ENCODE data around the gene THSD7A.
A peak's percentile ranks its signal among the peaks of the same experiment; 100 is the strongest.

The THSD7A gene

GRCh38 chr7:11788568-11788967, 43.4 kb downstream of the THSD7A start:
- TF ChIP-seq, protein P1, sequence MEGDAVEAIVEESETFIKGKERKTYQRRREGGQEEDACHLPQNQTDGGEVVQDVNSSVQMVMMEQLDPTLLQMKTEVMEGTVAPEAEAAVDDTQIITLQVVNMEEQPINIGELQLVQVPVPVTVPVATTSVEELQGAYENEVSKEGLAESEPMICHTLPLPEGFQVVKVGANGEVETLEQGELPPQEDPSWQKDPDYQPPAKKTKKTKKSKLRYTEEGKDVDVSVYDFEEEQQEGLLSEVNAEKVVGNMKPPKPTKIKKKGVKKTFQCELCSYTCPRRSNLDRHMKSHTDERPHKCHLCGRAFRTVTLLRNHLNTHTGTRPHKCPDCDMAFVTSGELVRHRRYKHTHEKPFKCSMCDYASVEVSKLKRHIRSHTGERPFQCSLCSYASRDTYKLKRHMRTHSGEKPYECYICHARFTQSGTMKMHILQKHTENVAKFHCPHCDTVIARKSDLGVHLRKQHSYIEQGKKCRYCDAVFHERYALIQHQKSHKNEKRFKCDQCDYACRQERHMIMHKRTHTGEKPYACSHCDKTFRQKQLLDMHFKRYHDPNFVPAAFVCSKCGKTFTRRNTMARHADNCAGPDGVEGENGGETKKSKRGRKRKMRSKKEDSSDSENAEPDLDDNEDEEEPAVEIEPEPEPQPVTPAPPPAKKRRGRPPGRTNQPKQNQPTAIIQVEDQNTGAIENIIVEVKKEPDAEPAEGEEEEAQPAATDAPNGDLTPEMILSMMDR (IDR thresholded peaks at IDR 0.05; ENCODE audit: insufficient read depth, low read depth, low read length, missing control alignments), result no peak
- no peak for DNase-seq (ENCODE audit: low read depth)

GRCh38 chr7:11787534-11787933, 44.5 kb downstream of the THSD7A start:
- no peak for DNase-seq (ENCODE audit: low read depth)
- TF ChIP-seq, protein P1 (IDR thresholded peaks at IDR 0.05; ENCODE audit: insufficient read depth, low read depth, low read length, missing control alignments), result no peak
- H3K4me3 ChIP-seq (ENCODE audit: low read length), result no peak overlapping the region

More at GRCh38 chr7:11788568-11788967, 43.4 kb downstream of the THSD7A start:
- no peak overlapping the region for H3K4me3 ChIP-seq (ENCODE audit: low read length)

GRCh38 chr7:11786186-11786585, 45.8 kb downstream of the THSD7A start:
- TF ChIP-seq, protein P1 (IDR thresholded peaks at IDR 0.05; ENCODE audit: insufficient read depth, low read depth, low read length, missing control alignments), result peak; percentile 19
- no peak overlapping the region for H3K4me3 ChIP-seq (ENCODE audit: low read length)
- peak; percentile 88 for DNase-seq (ENCODE audit: low read depth)

DNA sequence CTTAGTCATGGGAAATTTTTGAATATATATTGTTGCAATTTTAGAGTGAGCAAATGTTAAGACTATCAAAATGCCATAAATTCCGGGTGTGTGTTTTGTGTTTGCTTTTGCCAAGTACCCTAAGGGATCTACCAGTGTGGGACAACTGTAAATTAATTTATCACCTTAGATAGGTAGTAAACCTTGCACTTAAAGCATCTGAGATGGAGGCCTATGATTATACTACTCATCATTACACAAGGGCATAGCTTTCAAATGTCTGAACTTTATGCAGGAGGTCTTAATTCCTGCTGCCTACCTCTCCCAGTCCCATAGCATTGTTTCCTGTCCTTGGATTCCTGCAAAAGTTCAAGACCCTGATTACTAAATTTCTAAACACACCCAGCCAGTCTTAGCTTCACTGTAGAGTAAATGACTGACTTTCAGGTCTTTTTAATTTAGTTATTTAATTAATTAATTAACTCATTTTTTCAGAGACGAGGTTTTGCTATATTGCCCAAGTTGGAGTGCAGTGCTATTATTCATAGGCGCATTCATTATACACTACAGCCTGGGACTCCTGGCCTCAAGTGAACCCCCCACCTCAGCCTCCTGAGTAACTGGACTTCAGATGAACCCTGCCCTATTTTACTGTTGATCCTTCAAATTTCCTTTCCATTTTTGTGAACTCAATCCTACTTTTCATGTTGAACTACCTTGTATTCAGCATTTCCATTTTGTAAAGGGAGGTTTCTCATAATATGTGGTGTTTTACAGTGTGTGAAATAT, 47.0 kb downstream of the THSD7A start:
- no peak for DNase-seq (ENCODE audit: low read depth)
- H3K4me3 ChIP-seq (ENCODE audit: low read length), result no peak overlapping the region
- TF ChIP-seq, protein P1 (IDR thresholded peaks at IDR 0.05; ENCODE audit: insufficient read depth, low read depth, low read length, missing control alignments), result no peak

DNA sequence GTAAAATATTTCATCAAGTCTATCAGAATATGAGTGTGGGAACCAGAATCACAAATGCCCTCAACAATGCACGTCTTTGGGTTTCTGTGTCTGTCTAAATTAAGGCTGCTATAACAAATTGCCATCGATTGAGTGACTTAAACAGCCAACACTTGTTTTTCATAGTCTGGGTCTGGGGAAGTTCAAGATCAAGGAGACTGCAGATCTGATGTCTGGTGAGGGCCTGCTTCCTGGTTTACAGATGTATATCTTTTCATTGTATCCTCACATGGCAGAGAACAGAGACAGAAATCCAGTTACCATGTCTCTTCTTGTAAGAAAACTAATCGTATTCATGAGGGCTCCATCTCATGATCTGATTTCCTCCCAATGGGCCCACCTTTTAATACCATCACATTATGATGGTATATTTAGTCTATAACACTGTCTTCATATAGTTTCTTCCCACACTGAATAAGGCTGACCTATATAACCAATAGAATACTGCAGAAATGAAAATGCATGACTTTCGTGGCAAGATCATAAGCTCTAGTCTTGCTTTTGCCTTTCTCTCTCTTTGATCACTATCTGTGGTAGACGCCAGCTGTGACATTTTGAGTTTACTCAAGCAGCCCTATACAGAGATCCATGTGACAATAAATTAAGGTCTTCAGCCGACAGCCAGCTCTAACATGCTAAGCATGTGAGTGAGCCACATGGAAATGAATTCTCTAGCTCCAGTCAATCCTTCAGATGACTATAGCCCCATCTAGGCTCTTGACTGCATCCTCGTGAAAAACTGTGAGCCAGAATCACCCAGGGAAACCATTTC, 51.9 kb downstream of the THSD7A start:
- no peak for DNase-seq (ENCODE audit: low read depth)
- TF ChIP-seq, protein P1 (IDR thresholded peaks at IDR 0.05; ENCODE audit: insufficient read depth, low read depth, low read length, missing control alignments), result no peak
- H3K4me3 ChIP-seq (ENCODE audit: low read length), result no peak overlapping the region

GRCh38 chr7:11776039-11776438, 56.0 kb downstream of the THSD7A start:
- TF ChIP-seq, protein P1 (IDR thresholded peaks at IDR 0.05; ENCODE audit: insufficient read depth, low read depth, low read length, missing control alignments), result no peak
- no peak overlapping the region for H3K4me3 ChIP-seq (ENCODE audit: low read length)
- DNase-seq (ENCODE audit: low read depth), result no peak
